ENCODE data around the gene NEB.

Gene NEB

DNA sequence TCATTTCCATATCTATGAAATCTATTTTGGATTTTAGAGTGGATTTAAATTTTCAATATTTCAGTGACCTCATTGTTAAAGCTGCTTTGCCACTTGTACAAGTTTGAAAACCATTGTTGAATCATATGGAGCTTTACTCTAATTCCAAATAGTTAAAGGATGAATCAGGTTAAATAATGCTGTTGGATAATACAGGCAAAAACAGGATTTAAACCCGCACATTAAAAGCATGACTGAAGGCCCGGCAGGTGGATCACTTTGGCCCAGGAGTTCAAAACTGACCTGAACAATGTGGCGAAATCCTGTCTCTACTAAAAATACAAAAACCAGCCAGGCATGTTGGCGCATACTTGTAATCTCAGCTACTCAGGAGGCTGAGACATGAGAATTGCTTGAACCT is 256.3 kb downstream of the NEB start:
- no peak for DNase-seq (ENCODE audit: low read depth in 2 of 2)

DNA sequence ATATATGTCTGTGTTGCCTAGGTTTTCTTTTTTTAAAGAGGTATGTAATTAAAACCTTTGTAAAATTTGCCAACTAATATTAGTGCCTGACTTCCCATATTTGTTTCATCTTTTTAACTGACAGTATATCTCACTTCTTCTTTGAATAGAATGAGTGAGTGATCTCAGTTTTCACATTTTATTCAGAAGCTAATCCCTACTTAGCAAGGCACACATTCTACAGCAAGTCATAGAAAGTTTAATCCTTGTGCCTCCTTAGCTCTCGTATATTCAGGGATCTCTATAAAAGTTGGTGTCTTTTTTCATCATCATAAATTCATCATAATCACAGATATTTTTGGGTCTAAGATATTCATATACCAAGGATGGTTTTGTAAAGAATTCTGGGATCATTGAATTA is 258.0 kb downstream of the NEB start:
- DNase-seq (ENCODE audit: low read depth in 2 of 2) = no peak

DNA sequence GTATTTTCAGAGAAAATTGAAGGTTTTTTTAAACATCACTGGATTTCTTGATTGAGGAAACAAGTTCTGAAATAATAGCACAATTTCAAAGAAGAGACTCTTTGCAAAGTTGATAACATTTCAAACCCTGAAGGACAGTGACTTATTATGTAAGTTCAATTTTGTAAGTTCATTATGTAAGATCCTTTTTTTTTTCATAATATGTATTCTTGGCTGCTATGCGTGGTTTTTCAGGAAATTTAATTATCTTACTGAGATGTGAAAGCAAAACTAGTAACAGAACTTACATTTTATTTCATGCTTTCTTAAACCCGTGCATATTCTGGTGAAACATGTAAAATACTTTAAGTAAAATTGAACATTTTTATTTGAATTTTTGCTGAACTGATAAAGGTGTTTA is 259.2 kb downstream of the NEB start:
- DNase-seq (ENCODE audit: low read depth in 2 of 2) = no peak

DNA sequence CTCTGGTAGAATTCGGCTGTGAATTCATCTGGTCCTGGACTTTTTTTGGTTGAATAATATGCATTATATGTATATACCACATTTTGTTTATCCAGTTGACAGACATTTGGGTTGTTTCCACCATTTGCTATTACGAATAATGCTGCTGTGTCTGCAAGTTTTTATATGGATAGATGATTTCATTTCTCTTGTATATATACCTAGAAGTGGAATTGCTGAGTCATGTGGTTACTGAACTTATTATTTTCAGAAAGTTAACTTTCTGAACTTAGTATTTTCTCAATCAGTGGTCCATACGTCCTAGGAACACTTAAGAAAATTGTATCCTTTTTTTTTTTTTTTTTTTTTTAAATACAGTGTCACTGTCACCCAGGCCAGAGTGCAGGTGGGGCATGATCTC is 261.3 kb downstream of the NEB start:
- no peak for DNase-seq (ENCODE audit: low read depth in 2 of 2)

DNA sequence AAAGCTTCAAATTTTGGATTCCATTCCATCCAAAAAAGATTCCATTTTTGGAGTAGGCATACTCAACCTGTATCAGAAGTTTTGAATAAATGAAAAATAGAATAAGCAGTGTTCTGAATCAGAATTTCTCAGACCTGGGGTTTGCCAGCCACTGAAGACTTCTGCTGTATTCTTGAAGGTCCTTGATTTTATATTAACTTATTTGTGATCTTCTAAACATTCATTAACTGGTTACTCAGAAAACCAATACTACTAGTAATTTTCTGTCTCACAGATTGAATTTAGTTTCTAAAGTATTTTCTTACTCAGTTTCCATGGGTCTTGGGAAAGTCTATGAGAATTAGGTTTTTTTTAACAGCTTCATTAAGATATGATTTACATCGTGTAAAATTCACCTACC is 263.7 kb downstream of the NEB start:
- no peak for DNase-seq (ENCODE audit: low read depth in 2 of 2)

DNA sequence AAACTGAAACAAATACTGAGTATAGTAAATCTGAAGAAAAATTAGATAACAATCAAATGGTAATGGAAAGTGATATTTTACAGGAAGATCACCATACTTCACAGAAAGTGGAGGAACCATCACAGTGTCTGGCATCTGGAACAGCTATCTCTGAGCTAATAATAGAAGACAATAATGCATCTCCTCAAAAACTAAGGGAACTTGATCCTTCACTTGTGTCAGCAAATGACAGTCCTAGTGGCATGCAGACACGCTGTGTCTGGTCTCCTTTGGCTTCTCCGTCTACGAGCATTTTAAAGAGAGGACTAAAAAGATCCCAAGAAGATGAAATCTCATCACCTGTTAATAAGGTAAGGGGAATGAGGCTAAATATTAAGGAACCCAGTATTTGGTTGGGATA is 268.5 kb downstream of the NEB start:
- DNase-seq (ENCODE audit: low read depth in 2 of 2) = no peak

DNA sequence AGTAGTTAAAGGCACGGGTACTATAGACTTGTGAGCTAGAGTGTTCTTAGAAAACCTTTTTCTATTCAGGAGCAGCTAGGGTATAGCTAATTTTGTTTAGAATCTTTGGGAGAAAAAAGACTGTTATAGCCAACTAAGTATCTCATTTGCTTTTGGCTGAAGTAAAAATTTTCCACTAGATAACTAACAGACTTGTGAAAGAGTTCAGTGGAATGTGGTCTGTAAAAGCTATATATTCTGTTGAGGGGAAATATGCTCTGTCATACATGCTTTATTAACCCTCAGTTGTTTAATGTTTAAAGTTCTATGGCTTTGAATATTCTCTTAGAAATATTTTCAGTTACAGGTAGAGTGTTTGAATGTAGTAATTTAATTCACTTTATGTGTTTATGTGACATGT is 274.9 kb downstream of the NEB start:
- DNase-seq (ENCODE audit: low read depth in 2 of 2) = no peak

DNA sequence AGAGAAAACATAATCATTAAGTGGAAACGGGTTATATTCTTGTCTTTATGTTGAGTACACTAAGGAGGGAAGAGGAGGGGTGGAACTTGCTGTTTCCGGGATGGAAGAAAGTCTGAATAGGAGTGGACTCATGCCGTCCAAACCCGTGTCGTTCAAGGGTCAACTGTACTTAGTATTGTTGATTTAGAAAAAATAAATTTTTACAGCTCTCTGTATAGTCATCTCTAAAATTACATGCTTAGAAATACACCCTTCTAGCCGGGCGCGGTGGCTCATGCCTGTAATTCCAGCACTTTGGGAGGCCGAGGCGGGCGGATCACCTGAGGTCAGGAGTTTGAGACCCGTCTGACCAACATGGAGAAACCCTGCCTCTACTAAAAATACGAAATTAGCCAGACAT is 295.1 kb downstream of the NEB start:
- no peak for DNase-seq (ENCODE audit: low read depth in 2 of 2)

DNA sequence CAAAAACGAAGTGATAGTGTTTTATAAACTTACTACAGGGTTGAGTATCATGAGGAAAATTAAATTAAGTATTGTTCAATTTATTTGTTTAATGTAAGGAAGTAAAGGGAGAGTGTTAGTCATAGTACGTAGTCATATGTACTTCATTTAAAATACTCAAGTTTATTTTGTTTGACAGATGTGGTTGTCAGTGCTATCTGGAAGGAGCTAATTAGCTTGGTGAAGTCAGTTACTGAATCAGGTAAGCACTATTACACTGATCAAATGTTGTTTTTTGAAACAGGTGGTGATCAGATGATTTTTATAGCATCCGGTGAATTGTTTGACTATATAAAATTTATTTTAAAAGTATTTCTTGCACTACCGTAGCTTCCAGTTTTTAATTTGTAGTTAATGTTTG is 295.8 kb downstream of the NEB start:
- DNase-seq (ENCODE audit: low read depth in 2 of 2) = no peak

DNA sequence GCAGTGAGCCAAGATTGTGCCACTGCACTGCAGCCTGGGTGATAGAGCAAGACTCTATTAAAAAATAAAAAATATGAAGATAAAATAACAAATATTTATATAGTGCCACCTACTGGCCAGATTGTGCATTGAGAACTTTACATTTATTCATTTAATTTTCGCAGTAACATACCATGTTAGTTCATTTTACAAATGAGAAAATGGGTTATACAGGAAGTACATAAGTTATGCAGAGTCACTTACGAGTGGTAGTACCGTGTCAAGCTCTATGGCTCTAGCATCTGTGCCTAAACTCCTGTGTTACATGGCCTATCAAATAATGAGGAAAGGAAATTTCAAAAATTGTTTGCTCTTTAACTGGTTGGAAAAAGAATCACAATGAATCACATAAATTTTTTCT is 296.6 kb downstream of the NEB start:
- no peak for DNase-seq (ENCODE audit: low read depth in 2 of 2)

Measured in stimulated activated CD8-positive, alpha-beta memory T cell treated with anti-CD3 and anti-CD28 coated beads, Interleukin-15, amount 100 ng/mL, for 4 hours (primary cell).